HL-60 (cell line): ENCODE measurements around the gene ST6GALNAC3.

Experiments used
- DNase-seq, 2 experiments: peaks; one replicate each; pipeline ENCODE4 v3.0.0-alpha.2; 2010 to 2020; ENCODE audit warnings: low read depth in 1 of 2, low spot score in 1 of 2
- H3K27ac ChIP-seq: fragments of 250-450 bp; sonication (Bioruptor Pico); replicated peaks from 2 replicates; pipeline ENCODE4 v1.5.1; 2020; ENCODE audit warnings: mild to moderate bottlenecking, moderate library complexity
- H3K27me3 ChIP-seq: fragments of 250-450 bp; sonication (Bioruptor Pico); 2 replicates; pipeline ENCODE4 v1.5.1; 2021; ENCODE audit warnings: mild to moderate bottlenecking, moderate library complexity; ENCODE audit not compliant: insufficient read depth, poor library complexity, severe bottlenecking
- H3K4me3 ChIP-seq: replicated peaks from 2 replicates; pipeline ENCODE4 v1.5.1; 2011; ENCODE audit warnings: mild to moderate bottlenecking, control low read depth, low read length; ENCODE audit not compliant: insufficient read depth
- CTCF ChIP-seq: IDR thresholded peaks from one replicate; pipeline ENCODE4 v1.5.1; 2011; ENCODE audit warnings: low read length, control low read depth, inconsistent platforms; ENCODE audit not compliant: insufficient read depth
- GABPA ChIP-seq: IDR thresholded peaks from 2 replicates; pipeline ENCODE4 v1.6.1; 2012; ENCODE audit warnings: low read depth
- POLR2AphosphoS5 ChIP-seq: IDR thresholded peaks from 2 replicates; pipeline ENCODE4 v1.6.1; 2012; ENCODE audit warnings: low read depth
- REST ChIP-seq: IDR thresholded peaks from 2 replicates; pipeline ENCODE4 v1.6.1; 2012; ENCODE audit warnings: low read depth; ENCODE audit not compliant: insufficient replicate concordance
- SPI1 ChIP-seq: IDR thresholded peaks from 2 replicates; pipeline ENCODE4 v1.6.1; 2012; ENCODE audit warnings: low read depth, mild to moderate bottlenecking, borderline replicate concordance

Gene ST6GALNAC3

GRCh38 chr1:76279101-76279748 lies 204.7 kb downstream of the ST6GALNAC3 start:
- DNase-seq, result no peak
- no peaks in the 10 kb centered on the region for H3K27me3 ChIP-seq

GRCh38 chr1:76281306-76281705 lies 206.8 kb downstream of the ST6GALNAC3 start:
- Histone ChIP-seq H3K4me3 (no peak overlapping the region), H3K27ac (no peak overlapping the region), H3K27me3 (no peaks in the 10 kb centered on the region)
- TF ChIP-seq SPI1 (no peak), POLR2AphosphoS5 (no peak), GABPA (no peak), CTCF (no peak), REST (no peak)
- DNase-seq, result no peak

More at GRCh38 chr1:76279101-76279748, 204.7 kb downstream of the ST6GALNAC3 start:
- Histone ChIP-seq H3K4me3 (no peak overlapping the region), H3K27ac (no peak overlapping the region)
- TF ChIP-seq REST, result no peak
- no peak for TF ChIP-seq SPI1
- no peak for TF ChIP-seq CTCF
- no peak for TF ChIP-seq POLR2AphosphoS5
- TF ChIP-seq GABPA, result no peak

GRCh38 chr1:76284842-76285241 lies 210.3 kb downstream of the ST6GALNAC3 start:
- no peak overlapping the region for H3K4me3 ChIP-seq
- TF ChIP-seq SPI1, result no peak
- H3K27ac ChIP-seq, result no peak overlapping the region
- DNase-seq, result no peak
- H3K27me3 ChIP-seq, result no peaks in the 10 kb centered on the region

- H3K4me3 ChIP-seq, result no peak overlapping the region
- no peak for TF ChIP-seq GABPA
- no peaks in the 10 kb centered on the region for H3K27me3 ChIP-seq
- no peak for DNase-seq
- H3K27ac ChIP-seq, result no peak overlapping the region
Measured at GRCh38 chr1:76285578-76286135, 211.1 kb downstream of the ST6GALNAC3 start.

GRCh38 chr1:76287917-76288316 lies 213.4 kb downstream of the ST6GALNAC3 start:
- Histone ChIP-seq H3K27ac (no peak overlapping the region), H3K27me3 (no peaks in the 10 kb centered on the region), H3K4me3 (no peak overlapping the region)
- TF ChIP-seq SPI1 (no peak), REST (no peak), CTCF (no peak), POLR2AphosphoS5 (no peak), GABPA (no peak)
- no peak for DNase-seq
